DOHH2 (cell line): ENCODE data around the gene CNOT4.
A peak's percentile ranks its signal among the peaks of the same experiment; 100 is the strongest.

Experiments
- H3F3A ChIP-seq: fragments of 200-600 bp; sonication (generic), shearing (Covaris generic); 2 replicates; pipeline ENCODE4 v1.6.0; 2016; ENCODE audit warnings: antibody characterized with exemption, mild to moderate bottlenecking; ENCODE audit not compliant: control insufficient read depth, insufficient read depth
- H3K27ac ChIP-seq: fragments of 200-600 bp; sonication (generic); 2 replicates; pipeline ENCODE4 v1.5.1; 2014; ENCODE audit warnings: low read depth, mild to moderate bottlenecking, low read length, moderate library complexity
- H3K27me3 ChIP-seq: fragments of 200-600 bp; sonication (generic); 2 replicates; pipeline ENCODE4 v1.6.1; 2014; ENCODE audit warnings: mild to moderate bottlenecking, low read length, mixed read lengths; ENCODE audit not compliant: control insufficient read depth
- H3K36me3 ChIP-seq: fragments of 200-600 bp; sonication (generic); 2 replicates; pipeline ENCODE4 v1.6.1; 2014; ENCODE audit warnings: mild to moderate bottlenecking, low read length, moderate library complexity, mixed read lengths; ENCODE audit not compliant: control insufficient read depth
- H3K4me1 ChIP-seq: fragments of 200-600 bp; sonication (generic); 2 replicates; pipeline ENCODE4 v1.6.1; 2014; ENCODE audit warnings: mild to moderate bottlenecking, low read length, mixed read lengths; ENCODE audit not compliant: control insufficient read depth
- H3K4me2 ChIP-seq: fragments of 200-600 bp; sonication (generic); 2 replicates; pipeline ENCODE4 v1.6.0; 2014; ENCODE audit warnings: mild to moderate bottlenecking, low read length, moderate library complexity
- H3K4me3 ChIP-seq: fragments of 200-600 bp; sonication (generic); 2 replicates; pipeline ENCODE4 v1.5.1; 2014; ENCODE audit warnings: mild to moderate bottlenecking, low read length, mixed read lengths
- H3K79me2 ChIP-seq: fragments of 200-600 bp; sonication (generic); 2 replicates; pipeline ENCODE4 v1.6.1; 2014; ENCODE audit warnings: mild to moderate bottlenecking, low read length, mixed read lengths; ENCODE audit not compliant: control insufficient read depth
- H3K9me2 ChIP-seq: fragments of 200-600 bp; sonication (generic); replicated peaks from 2 replicates; pipeline ENCODE4 v1.6.1; 2014; ENCODE audit warnings: mild to moderate bottlenecking, low read length, mixed read lengths; ENCODE audit not compliant: control insufficient read depth
- H3K9me3 ChIP-seq: fragments of 200-600 bp; sonication (generic); 2 replicates; pipeline ENCODE4 v1.6.1; 2014; ENCODE audit warnings: antibody characterized with exemption, low read length, mixed read lengths; ENCODE audit not compliant: control insufficient read depth, insufficient read depth
- H4K20me1 ChIP-seq: fragments of 200-600 bp; sonication (generic); 2 replicates; pipeline ENCODE4 v1.6.0; 2014; ENCODE audit warnings: low read depth, mild to moderate bottlenecking, antibody characterized with exemption, low read length, moderate library complexity; ENCODE audit not compliant: control insufficient read depth, insufficient read depth
- CTCF ChIP-seq: fragments of 200-600 bp; sonication (generic); IDR thresholded peaks from one replicate; pipeline ENCODE4 v1.5.1; 2014; ENCODE audit warnings: antibody characterized with exemption, mild to moderate bottlenecking, low read depth, low read length; ENCODE audit not compliant: poor library complexity, severe bottlenecking
- EZH2phosphoT487 ChIP-seq: fragments of 200-600 bp; sonication (generic); IDR thresholded peaks from 2 replicates; pipeline ENCODE4 v1.6.1; 2017; ENCODE audit warnings: borderline replicate concordance, mild to moderate bottlenecking, antibody characterized with exemption, low read length, moderate library complexity, mixed read lengths

Gene CNOT4

DNA sequence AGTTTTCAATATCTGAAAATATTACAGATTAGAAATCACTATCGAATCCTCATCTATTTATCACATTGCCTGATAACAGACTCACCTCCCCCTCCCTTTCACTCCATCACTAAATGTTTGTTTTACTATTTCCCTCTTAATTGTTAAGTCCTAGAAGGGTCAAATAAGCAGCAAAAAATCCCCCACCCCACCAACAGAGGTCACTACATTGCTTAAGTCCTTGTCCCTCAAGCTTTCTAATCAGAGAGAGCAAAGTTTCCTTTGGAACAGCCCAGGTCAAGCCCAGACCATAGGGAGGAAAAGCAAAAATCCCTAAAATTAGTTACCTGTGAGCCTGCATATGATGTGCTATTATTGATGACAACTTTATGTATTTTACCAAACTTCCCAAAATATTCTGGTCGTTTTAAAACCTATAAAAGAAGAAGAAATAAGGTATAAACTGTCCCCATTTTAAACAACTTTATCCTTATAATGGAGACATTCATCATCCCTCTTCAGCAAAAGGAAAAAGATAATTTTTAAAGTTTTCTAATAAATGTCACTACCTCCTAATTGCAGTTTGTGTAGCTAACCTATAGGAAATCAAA lies 95.0 kb downstream of the CNOT4 start:
- Histone ChIP-seq H3K4me3 (no peak overlapping the region), H3K4me2 (no peak overlapping the region), H3K27me3 (no peaks in the 10 kb centered on the region), H3K9me3 (no peaks in the 10 kb centered on the region), H3F3A (peaks cover 3% of the 10 kb centered on the region; the same call in 1 of the 2 replicates), H3K79me2 (no peaks in the 10 kb centered on the region), H3K9me2 (no peaks in the 10 kb centered on the region), H4K20me1 (peaks cover 9% of the 10 kb centered on the region; the same call in 1 of the 2 replicates), H3K27ac (no peak overlapping the region), H3K36me3 (peaks cover 42% of the 10 kb centered on the region), H3K4me1 (no peaks in the 10 kb centered on the region)
- TF ChIP-seq EZH2phosphoT487 (no peak), CTCF (peak; percentile 80)

DNA sequence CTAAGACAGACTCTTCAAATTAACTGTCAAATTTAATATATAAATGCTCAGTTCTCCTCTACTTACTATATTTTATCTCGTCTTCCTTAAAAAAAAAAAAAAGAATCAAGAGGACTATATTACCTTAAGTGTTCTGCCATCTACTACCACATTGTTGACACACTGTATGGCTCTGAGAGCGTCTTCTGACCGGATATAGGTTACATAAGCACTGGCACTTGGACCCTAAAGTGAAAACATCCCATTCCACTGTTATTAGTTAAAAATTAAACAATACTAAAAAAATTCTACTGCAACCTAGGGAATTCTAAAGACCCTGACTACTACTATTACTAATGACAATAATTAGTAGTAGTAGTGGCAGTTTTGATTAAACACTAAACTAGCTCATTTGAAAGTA lies 95.7 kb downstream of the CNOT4 start:
- peaks cover 9% of the 10 kb centered on the region; the same call in 1 of the 2 replicates for H4K20me1 ChIP-seq
- H3F3A ChIP-seq = peaks cover 3% of the 10 kb centered on the region; the same call in 1 of the 2 replicates
- H3K27ac ChIP-seq = no peak overlapping the region
- no peaks in the 10 kb centered on the region for H3K27me3 ChIP-seq
- no peak overlapping the region for H3K4me3 ChIP-seq
- H3K36me3 ChIP-seq = peaks cover 43% of the 10 kb centered on the region
- no peaks in the 10 kb centered on the region for H3K9me2 ChIP-seq
- TF ChIP-seq CTCF = no peak
- no peak for TF ChIP-seq EZH2phosphoT487
- H3K4me1 ChIP-seq = no peaks in the 10 kb centered on the region
- H3K79me2 ChIP-seq = no peaks in the 10 kb centered on the region
- H3K4me2 ChIP-seq = no peak overlapping the region
- H3K9me3 ChIP-seq = no peaks in the 10 kb centered on the region

DNA sequence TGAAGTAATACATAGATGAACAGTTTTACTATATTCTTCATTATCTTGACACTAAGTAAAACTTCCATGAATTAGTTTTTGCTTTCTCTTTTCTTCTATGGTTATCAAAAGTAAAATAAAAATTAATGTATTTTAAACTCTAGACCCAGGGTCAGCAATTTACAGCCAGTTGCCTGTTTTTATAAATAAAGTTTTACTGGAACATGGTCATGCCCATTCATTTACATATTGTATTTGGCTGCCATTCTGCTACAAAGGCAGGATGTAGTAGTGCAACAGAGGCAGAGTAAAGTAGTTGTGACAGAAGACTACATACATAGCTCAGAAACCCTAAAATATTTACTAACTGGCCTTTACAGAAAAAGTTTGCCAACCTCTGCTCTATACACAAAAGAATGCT lies 98.8 kb downstream of the CNOT4 start:
- Histone ChIP-seq H3F3A (peaks cover 3% of the 10 kb centered on the region; the same call in 1 of the 2 replicates), H3K36me3 (peaks cover 38% of the 10 kb centered on the region), H3K4me2 (no peak overlapping the region), H3K9me2 (no peaks in the 10 kb centered on the region), H3K27me3 (no peaks in the 10 kb centered on the region), H3K4me1 (no peaks in the 10 kb centered on the region), H4K20me1 (peaks cover 4% of the 10 kb centered on the region; the same call in 1 of the 2 replicates), H3K79me2 (no peaks in the 10 kb centered on the region), H3K9me3 (no peaks in the 10 kb centered on the region), H3K27ac (no peak overlapping the region), H3K4me3 (no peak overlapping the region)
- no peak for TF ChIP-seq EZH2phosphoT487
- no peak for TF ChIP-seq CTCF
